22Rv1 (cell line): ENCODE measurements around the gene RALGAPA1.

Source experiments
- ZFX ChIP-seq: fragments of 450-650 bp; IDR thresholded peaks from 2 replicates; pipeline ENCODE4 v1.6.1; 2017; ENCODE audit warnings: antibody characterized with exemption, borderline replicate concordance
- TF ChIP-seq, protein P1 (sequence below): fragments of 450-650 bp; IDR thresholded peaks from 2 replicates; pipeline ENCODE4 v1.5.1; 2017; ENCODE audit warnings: mild to moderate bottlenecking

DNA sequence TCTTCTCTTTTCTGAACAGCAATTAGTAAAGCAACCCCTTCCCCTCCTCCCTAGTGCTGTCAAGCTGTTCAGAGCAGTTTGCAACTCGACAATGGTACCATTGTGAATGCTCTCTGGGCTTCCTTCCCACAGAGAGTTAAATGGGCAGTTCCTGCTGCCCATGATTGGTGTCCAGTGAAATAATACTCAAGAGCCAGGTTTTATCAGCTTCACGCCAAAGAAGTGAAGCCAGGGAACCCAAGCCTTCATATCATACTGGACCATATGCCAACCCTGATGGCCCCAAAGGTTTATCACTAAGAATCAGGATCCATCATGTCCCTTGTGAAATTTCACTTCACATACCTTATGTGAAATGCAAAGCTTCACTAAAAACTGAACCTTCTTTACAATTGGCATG is 250.4 kb downstream of the RALGAPA1 start:
- TF ChIP-seq, protein P1, sequence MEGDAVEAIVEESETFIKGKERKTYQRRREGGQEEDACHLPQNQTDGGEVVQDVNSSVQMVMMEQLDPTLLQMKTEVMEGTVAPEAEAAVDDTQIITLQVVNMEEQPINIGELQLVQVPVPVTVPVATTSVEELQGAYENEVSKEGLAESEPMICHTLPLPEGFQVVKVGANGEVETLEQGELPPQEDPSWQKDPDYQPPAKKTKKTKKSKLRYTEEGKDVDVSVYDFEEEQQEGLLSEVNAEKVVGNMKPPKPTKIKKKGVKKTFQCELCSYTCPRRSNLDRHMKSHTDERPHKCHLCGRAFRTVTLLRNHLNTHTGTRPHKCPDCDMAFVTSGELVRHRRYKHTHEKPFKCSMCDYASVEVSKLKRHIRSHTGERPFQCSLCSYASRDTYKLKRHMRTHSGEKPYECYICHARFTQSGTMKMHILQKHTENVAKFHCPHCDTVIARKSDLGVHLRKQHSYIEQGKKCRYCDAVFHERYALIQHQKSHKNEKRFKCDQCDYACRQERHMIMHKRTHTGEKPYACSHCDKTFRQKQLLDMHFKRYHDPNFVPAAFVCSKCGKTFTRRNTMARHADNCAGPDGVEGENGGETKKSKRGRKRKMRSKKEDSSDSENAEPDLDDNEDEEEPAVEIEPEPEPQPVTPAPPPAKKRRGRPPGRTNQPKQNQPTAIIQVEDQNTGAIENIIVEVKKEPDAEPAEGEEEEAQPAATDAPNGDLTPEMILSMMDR: no peak
- TF ChIP-seq ZFX: no peak
